Transverse colon (tissue), 4 donors: Measurements from ENCODE around the gene WIZ. TPM values are rescaled to one million over a fixed set of nuclear protein-coding genes. Genes with fewer than 3 reads are reported as not detected.

Experiments
- DNase-seq: peaks from one replicate; pipeline ENCODE4 v3.0.0-alpha.2; 2019
- H3K27ac ChIP-seq, 4 donors: fragments of 200-600 bp; sonication (generic); 2 replicates each; pipeline ENCODE4 v1.5.1; 2016 to 2018; ENCODE audit warnings: inconsistent platforms in 4 of 4
- H3K27me3 ChIP-seq: fragments of 200-600 bp; sonication (generic); 2 replicates; pipeline ENCODE4 v1.5.1; 2017; ENCODE audit warnings: inconsistent platforms
- H3K36me3 ChIP-seq, 4 donors: fragments of 200-600 bp; sonication (generic); 2 replicates each; pipeline ENCODE4 v1.5.1; 2017 to 2019; ENCODE audit warnings: inconsistent platforms in 4 of 4
- H3K4me1 ChIP-seq, 4 donors: fragments of 200-600 bp; sonication (generic); 2 replicates each; pipeline ENCODE4 v1.5.1; 2017 to 2020; ENCODE audit warnings: inconsistent platforms in 4 of 4
- H3K4me3 ChIP-seq, 4 donors: fragments of 200-600 bp; sonication (generic); 1 replicate in 1 of 4; 2 replicates in 3 of 4; pipeline versions ENCODE4 v1.5.1 to v1.6.1; 2017 to 2019; ENCODE audit warnings: inconsistent platforms in 4 of 4
- H3K9me3 ChIP-seq, 2 donors: fragments of 200-600 bp; sonication (generic); 2 replicates each; pipeline ENCODE4 v1.5.1; 2017 to 2019; ENCODE audit warnings: inconsistent platforms in 2 of 2
- CTCF ChIP-seq, 5 experiments: fragments of 200-600 bp in 3 of 5; fragments of 450-650 bp in 2 of 5; sonication (generic) in 3 of 5; IDR thresholded peaks; 1 replicate in 2 of 5; 2 replicates in 3 of 5; pipeline ENCODE4 v1.5.1; 2016 to 2017; ENCODE audit warnings: antibody characterized with exemption in 5 of 5, inconsistent platforms in 3 of 5, mild to moderate bottlenecking in 2 of 5, moderate library complexity in 1 of 5
- EP300 ChIP-seq: sonication (generic); formaldehyde crosslinking; IDR thresholded peaks from one replicate; pipeline ENCODE4 v1.6.1; 2017; ENCODE audit warnings: antibody characterized with exemption, low read depth
- POLR2A ChIP-seq: fragments of 450-650 bp; IDR thresholded peaks from one replicate; pipeline ENCODE4 v1.6.1; 2016; ENCODE audit warnings: antibody characterized with exemption, mild to moderate bottlenecking, moderate library complexity
- POLR2AphosphoS5 ChIP-seq, 3 donors: sonication (generic); formaldehyde crosslinking; IDR thresholded peaks; one replicate each; pipeline ENCODE4 v1.6.1; 2016; ENCODE audit warnings: antibody characterized with exemption in 3 of 3
- WGBS, 2 donors: methylation state at CpG; one replicate each; pipeline ENCODE4 v1.1.5; 2018; ENCODE audit warnings: low coverage in 1 of 2; 5-methylcytosine and 5-hydroxymethylcytosine counted together
- in situ Hi-C, 4 donors: fragments of 200-750 bp; cut with MboI; loops; one replicate each; pipeline versions ENCODE4 v1.15.0 to v1.15.1; 2017; ENCODE audit warnings: low sequenced_read_pairs in 3 of 4, low pct_ligation_motif_present in 1 of 4, low pct_unique_long_range_greater_than_20kb in 1 of 4
- intact Hi-C: fragments of 100-400 bp; cut with DNase I; formaldehyde crosslinking; loops from one replicate; pipeline ENCODE4 v1.15.1; 2023; ENCODE audit warnings: low total_unique reads
- total RNA-seq, 4 donors: library from RNA; depleted of rRNA; stranded (reverse); fragments of >200 nt; gene quantifications; one replicate each; pipeline ENCODE4 v1.1.0, GENCODE V29; 2016

WIZ gene
- total RNA-seq, 4 donors from 2014 or later = 31.0 to 63.6 (median 42.0) TPM

GRCh38 chr19:15374796-15375440 lies 74.8 kb downstream of the WIZ start:
- H3K27me3 ChIP-seq = no peaks in the 10 kb centered on the region
- peak overlapping the region in 2 of 4 donors; percentile 4 to 44 for H3K27ac ChIP-seq
- TF ChIP-seq EP300 (no peak), CTCF (IDR thresholded peaks at IDR 0.05) (no peak), POLR2AphosphoS5 (IDR thresholded peaks at IDR 0.05) (no peak), POLR2A (no peak)
- H3K9me3 ChIP-seq = no peaks in the 10 kb centered on the region
- WGBS, 2 donors = 67 to 77% methylated on average over 3 to 24 of the region's 24 CpGs
- in situ Hi-C loops (no loop called here), intact Hi-C loops (loop anchor here (5.0 kb wide), 1 partner anchor 113 kb away; no protein-coding TSS in a partner anchor)
- peaks cover 13 to 37% (median 23%) of the 10 kb centered on the region in 4 donors for H3K4me1 ChIP-seq
- H3K4me3 ChIP-seq = no peak overlapping the region
- DNase-seq = no peak
- peaks cover 0 to 30% (median 14%) of the 10 kb centered on the region in 4 donors for H3K36me3 ChIP-seq

GRCh38 chr19:15374105-15374651 lies 75.6 kb downstream of the WIZ start:
- no peak overlapping the region for H3K4me3 ChIP-seq
- WGBS, 2 donors = 82% methylated on average over 11 of the region's 21 CpGs; no CpG with 5 or more reads in 1 of the 2 donors
- H3K9me3 ChIP-seq = no peaks in the 10 kb centered on the region
- no peak for DNase-seq
- H3K27ac ChIP-seq = peak overlapping the region in 2 of 4 donors; percentile 4 to 44
- H3K27me3 ChIP-seq = no peaks in the 10 kb centered on the region
- in situ Hi-C loops = no loop called here
- peaks cover 13 to 37% (median 23%) of the 10 kb centered on the region in 4 donors for H3K4me1 ChIP-seq
- H3K36me3 ChIP-seq = peaks cover 0 to 37% (median 16%) of the 10 kb centered on the region in 4 donors
- intact Hi-C loops = no loop called here
- TF ChIP-seq EP300 = no peak
- TF ChIP-seq POLR2A = no peak
- no peak for TF ChIP-seq POLR2AphosphoS5 (IDR thresholded peaks at IDR 0.05)
- TF ChIP-seq CTCF (IDR thresholded peaks at IDR 0.05) = no peak

GRCh38 chr19:15373644-15374043 lies 76.1 kb downstream of the WIZ start:
- H3K27me3 ChIP-seq = no peaks in the 10 kb centered on the region
- no peaks in the 10 kb centered on the region for H3K9me3 ChIP-seq
- H3K4me1 ChIP-seq = peaks cover 13 to 37% (median 23%) of the 10 kb centered on the region in 4 donors
- no peak overlapping the region for H3K4me3 ChIP-seq
- no peak for TF ChIP-seq EP300
- no peak for TF ChIP-seq CTCF (IDR thresholded peaks at IDR 0.05)
- 40 to 92% methylated on average over 1 to 22 of the region's 22 CpGs for WGBS, 2 donors
- in situ Hi-C loops = no loop called here
- H3K27ac ChIP-seq = no peak overlapping the region
- H3K36me3 ChIP-seq = peaks cover 0 to 41% (median 16%) of the 10 kb centered on the region in 4 donors
- DNase-seq = no peak
- intact Hi-C loops = no loop called here

- Histone ChIP-seq H3K4me1 (peaks cover 13 to 35% (median 21%) of the 10 kb centered on the region in 4 donors), H3K27me3 (no peaks in the 10 kb centered on the region), H3K36me3 (peaks cover 0 to 49% (median 19%) of the 10 kb centered on the region in 4 donors), H3K4me3 (no peak overlapping the region), H3K9me3 (no peaks in the 10 kb centered on the region), H3K27ac (no peak overlapping the region)
- in situ Hi-C loops (no loop called here), intact Hi-C loops (no loop called here)
- DNase-seq = no peak
- 93% methylated on average over 29 of the region's 30 CpGs; no CpG with 5 or more reads in 1 of the 2 donors for WGBS, 2 donors
- TF ChIP-seq EP300 = no peak
- TF ChIP-seq POLR2AphosphoS5 (IDR thresholded peaks at IDR 0.05) = no peak
- no peak for TF ChIP-seq POLR2A
- TF ChIP-seq CTCF (IDR thresholded peaks at IDR 0.05) = no peak
Observed at GRCh38 chr19:15372891-15373301, 76.9 kb downstream of the WIZ start.
